T-cell (primary cell): ENCODE measurements around the gene UNG. TPM values are rescaled to one million over a fixed set of nuclear protein-coding genes. Genes with fewer than 3 reads are reported as not detected.

ENCODE experiments used
- ATAC-seq, 4 experiments: fragments of 200-7000 bp in 3 of 4; fragments of 150-1000 bp in 1 of 4; cut with Tn5 transposase; replicated peaks in 1 of 4; 1 replicate in 3 of 4; 2 replicates in 1 of 4; pipeline ENCODE4 v1.10.0; 2021; ENCODE audit warnings: moderate library complexity in 3 of 4, mild to moderate bottlenecking in 2 of 4, moderate number of reproducible peaks in 1 of 4
- CTCF ChIA-PET, 2 donors: fragments of 300-600 bp; sonication (Branson Sonifier 250); formaldehyde crosslinking; loops; one replicate each; lab custom pipeline; 2022; ENCODE audit warnings: antibody characterized with exemption in 2 of 2; lab: Charles Lee
- POLR2A ChIA-PET, 2 donors: fragments of 300-600 bp; sonication (Branson Sonifier 250); formaldehyde crosslinking; loops; one replicate each; lab custom pipeline; 2022; ENCODE audit warnings: antibody characterized with exemption in 2 of 2; lab: Charles Lee
- DNase-seq, 35 experiments: peaks; one replicate each; pipeline versions ENCODE4 v3.0.0 to v3.0.0-alpha.2; 2013 to 2023
- H3K27ac ChIP-seq: one replicate; pipeline ENCODE4 v1.5.1; 2013; ENCODE audit warnings: low read length
- H3K27me3 ChIP-seq, 2 experiments: replicated peaks in 1 of 2; 1 replicate in 1 of 2; 2 replicates in 1 of 2; pipeline versions ENCODE4 v1.6.1 to v1.7.0; 2013; ENCODE audit warnings: low read length in 1 of 2, mixed read lengths in 1 of 2; ENCODE audit not compliant: control insufficient read depth in 2 of 2, insufficient read depth in 2 of 2; ENCODE audit errors: extremely low read depth in 1 of 2
- H3K36me3 ChIP-seq, 2 donors: 1 replicate in 1 of 2; 2 replicates in 1 of 2; pipeline versions ENCODE4 v1.6.1 to v1.7.0; 2013; ENCODE audit warnings: low read length in 1 of 2; ENCODE audit not compliant: control insufficient read depth in 2 of 2, insufficient read depth in 1 of 2; ENCODE audit errors: extremely low read depth in 1 of 2
- H3K4me1 ChIP-seq, 2 experiments: 1 replicate in 1 of 2; 2 replicates in 1 of 2; pipeline versions ENCODE4 v1.6.1 to v1.7.0; 2013; ENCODE audit warnings: low read length in 2 of 2, mixed read lengths in 1 of 2; ENCODE audit not compliant: insufficient read depth in 2 of 2, control insufficient read depth in 1 of 2; ENCODE audit errors: extremely low read depth in 1 of 2
- H3K4me3 ChIP-seq, 2 donors: 1 replicate in 1 of 2; 2 replicates in 1 of 2; pipeline versions ENCODE4 v1.5.1 to v1.7.0; 2013; ENCODE audit warnings: mild to moderate bottlenecking in 2 of 2, low read length in 1 of 2, moderate library complexity in 1 of 2; ENCODE audit not compliant: control insufficient read depth in 1 of 2; ENCODE audit errors: extremely low read depth in 1 of 2
- H3K9me3 ChIP-seq: 2 replicates; pipeline ENCODE4 v1.7.0; 2013
- H3K27ac Mint-ChIP-seq, 2 donors: one replicate each; pipeline ENCODE4 v1.8.0; 2020 to 2021; ENCODE audit warnings: mild to moderate bottlenecking in 2 of 2, mixed read lengths in 2 of 2
- H3K27me3 Mint-ChIP-seq, 2 donors: one replicate each; pipeline ENCODE4 v1.8.0; 2021 to 2022; ENCODE audit warnings: mixed read lengths in 2 of 2
- H3K36me3 Mint-ChIP-seq: one replicate; pipeline ENCODE4 v1.8.0; 2021; ENCODE audit warnings: mixed read lengths
- H3K4me1 Mint-ChIP-seq, 3 donors: one replicate each; pipeline ENCODE4 v1.8.0; 2020 to 2022; ENCODE audit warnings: mixed read lengths in 3 of 3, mild to moderate bottlenecking in 1 of 3
- H3K4me3 Mint-ChIP-seq, 3 donors: one replicate each; pipeline ENCODE4 v1.8.0; 2020 to 2022; ENCODE audit warnings: mild to moderate bottlenecking in 3 of 3, mixed read lengths in 3 of 3, moderate library complexity in 3 of 3
- H3K9me3 Mint-ChIP-seq, 3 donors: one replicate each; pipeline ENCODE4 v1.8.0; 2020 to 2022; ENCODE audit warnings: mixed read lengths in 3 of 3
- WGBS: methylation state at CpG from one replicate; pipeline ENCODE4 v1.1.5; 2013; ENCODE audit warnings: missing lambda C conversion rate; ENCODE audit not compliant: insufficient coverage; 5-methylcytosine and 5-hydroxymethylcytosine counted together
- total RNA-seq, 35 experiments: library from RNA in 6 of 35; stranded (reverse) in 6 of 35; fragments of 120-200 nt in 1 of 35; gene quantifications; one replicate each; pipeline versions ENCODE4 v1.2.1 to v1.2.4 and lab custom pipeline; 2013 to 2026

Gene UNG
- total RNA-seq, 5 donors from 2014 or later (not counting 1 experiment from before 2014, with no cell fraction given) = 8.7 to 19.7 (median 16.8) TPM

DNA sequence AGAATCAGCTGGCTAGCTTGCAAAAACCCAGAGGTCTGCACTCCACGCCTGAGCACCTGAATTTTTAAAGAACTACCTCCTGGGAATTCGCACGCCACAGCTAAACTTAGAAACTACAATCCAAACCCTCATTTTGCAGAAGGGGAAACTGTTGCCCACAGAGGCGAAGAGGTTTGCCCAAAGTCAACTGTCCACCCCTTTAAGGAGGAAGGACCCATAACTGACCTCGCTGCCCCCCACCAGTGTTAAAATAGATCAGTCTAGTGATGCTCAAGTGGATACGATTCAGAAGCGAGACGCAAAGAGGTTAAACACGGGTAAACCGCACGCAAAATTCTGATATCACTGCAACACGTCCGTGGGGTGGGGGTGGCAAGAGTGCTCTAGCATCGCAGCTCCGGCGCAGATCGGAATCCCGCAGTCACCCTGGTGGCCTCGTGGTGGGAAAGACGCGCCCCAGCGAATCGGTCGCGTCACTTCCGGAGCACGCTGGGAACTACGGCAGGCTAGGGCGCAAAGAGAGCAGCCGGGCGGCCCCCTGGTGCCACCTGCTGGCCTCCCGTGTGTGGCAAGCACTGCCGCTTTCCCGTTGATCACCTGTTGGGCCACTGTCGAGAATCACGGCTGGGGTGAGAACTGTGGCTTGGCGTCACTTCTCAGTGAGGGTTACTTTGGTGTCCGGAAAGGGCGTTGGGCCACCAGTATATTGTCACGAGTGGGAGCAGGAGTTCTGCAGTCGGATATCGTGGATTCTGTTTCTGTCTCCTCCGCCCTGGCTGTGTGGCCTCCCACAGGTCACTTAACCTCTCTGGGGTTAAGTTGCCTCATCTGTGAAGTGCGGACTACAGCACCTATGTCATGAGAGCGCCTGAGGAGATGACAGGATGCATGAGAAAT is 4.1 kb upstream of the UNG start, which contains the start of gene ALKBH2:
Gene ALKBH2 (minus strand): TSS at position 451 of the 897 bp plus-strand sequence. CDS start 686 bp downstream, outside the sequence.
- peaks cover 31 to 34% (median 33%) of the 10 kb centered on the region in 3 donors for H3K4me1 Mint-ChIP-seq
- no peaks in the 10 kb centered on the region for H3K9me3 Mint-ChIP-seq
- DNase-seq (peak; percentile 86 to 98 (median 95)), ATAC-seq (peak; percentile 72 to 80 (median 76))
- Histone ChIP-seq H3K27me3 (no peaks in the 10 kb centered on the region), H3K36me3 (peaks cover 3 to 19% of the 10 kb centered on the region in 2 donors), H3K4me3 (peak within 1 kb of the TSS; percentile 79 to 80), H3K9me3 (no peaks in the 10 kb centered on the region), H3K4me1 (peaks cover 8 to 42% of the 10 kb centered on the region in 2 experiments), H3K27ac (peak within 1 kb of the TSS; percentile 74)
- ChIA-PET POLR2A (no interaction called here), CTCF (interaction anchor here (0.6 to 2.7 kb wide), 10 partner anchors 19 to 1482 kb away, joined by 3 to 9 read pairs (median 4); partner anchors contain the start of gene ISCU (in 1 of the 2))
- H3K27ac Mint-ChIP-seq = peak within 1 kb of the TSS; percentile 79 to 89
- H3K27me3 Mint-ChIP-seq = no peaks in the 10 kb centered on the region
- 4% methylated on average over 41 of the region's 45 CpGs for WGBS
- peak within 1 kb of the TSS; percentile 83 to 87 (median 83) for H3K4me3 Mint-ChIP-seq
- peaks cover 8% of the 10 kb centered on the region for H3K36me3 Mint-ChIP-seq

DNA sequence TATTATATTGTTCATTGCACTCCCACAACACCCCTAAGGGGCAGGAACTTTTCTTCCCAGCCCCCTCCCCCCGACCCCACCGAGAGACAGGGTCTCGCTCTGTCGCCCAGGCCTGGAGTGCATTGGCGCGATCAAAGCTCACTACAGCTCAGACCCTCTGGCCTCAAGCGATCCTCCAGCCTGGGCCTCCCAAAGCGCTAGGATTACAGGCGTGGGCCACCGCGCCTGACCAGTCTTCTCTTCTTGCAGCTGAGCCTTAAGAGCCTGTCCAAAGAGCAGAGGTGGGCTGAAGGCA is 310 bp upstream of the UNG start:
- ChIA-PET POLR2A (interaction anchor here in 1 of 2 donors (0.6 kb wide), 1 partner anchor 58 kb away, joined by 4 read pairs; no protein-coding TSS in a partner anchor), CTCF (no interaction called here)
- WGBS = 52% methylated on average over 9 of the region's 11 CpGs
- no peak overlapping the region for H3K4me3 ChIP-seq
- peaks cover 12 to 51% of the 10 kb centered on the region in 2 experiments for H3K4me1 ChIP-seq
- peak overlapping the region in 1 of 3 donors; percentile 86 for H3K4me3 Mint-ChIP-seq
- H3K9me3 Mint-ChIP-seq = no peaks in the 10 kb centered on the region
- H3K36me3 ChIP-seq = peaks cover 0 to 3% of the 10 kb centered on the region in 2 donors
- no peaks in the 10 kb centered on the region for H3K9me3 ChIP-seq
- ATAC-seq (no peak), DNase-seq (no peak)
- peaks cover 45 to 49% (median 48%) of the 10 kb centered on the region in 3 donors for H3K4me1 Mint-ChIP-seq
- no peaks in the 10 kb centered on the region for H3K27me3 Mint-ChIP-seq
- H3K27ac ChIP-seq = no peak overlapping the region
- H3K27ac Mint-ChIP-seq = no peak overlapping the region
- H3K27me3 ChIP-seq = no peaks in the 10 kb centered on the region
- peaks cover 12% of the 10 kb centered on the region for H3K36me3 Mint-ChIP-seq

GRCh38 chr12:109098183-109098604 is 797 bp downstream of the UNG start:
- Mint-ChIP-seq H3K27me3 (no peaks in the 10 kb centered on the region), H3K36me3 (peaks cover 18% of the 10 kb centered on the region), H3K27ac (peak overlapping the region; percentile 85 to 89), H3K9me3 (no peaks in the 10 kb centered on the region), H3K4me3 (peak overlapping the region; percentile 83 to 86 (median 85)), H3K4me1 (peaks cover 34 to 38% (median 37%) of the 10 kb centered on the region in 3 donors)
- Histone ChIP-seq H3K27ac (peak overlapping the region; percentile 53), H3K27me3 (no peaks in the 10 kb centered on the region), H3K9me3 (no peaks in the 10 kb centered on the region), H3K4me1 (peaks cover 4 to 40% of the 10 kb centered on the region in 2 experiments), H3K36me3 (peaks cover 3 to 6% of the 10 kb centered on the region in 2 donors), H3K4me3 (peak overlapping the region; percentile 74 to 85)
- POLR2A ChIA-PET = no interaction called here
- ATAC-seq = peak; percentile 19 to 48 (median 46)
- CTCF ChIA-PET = interaction anchor here in 1 of 2 donors (1.1 kb wide), 1 partner anchor 7 kb away, joined by 3 read pairs; no protein-coding TSS in a partner anchor
- peak in 12 of 35 experiments; percentile 4 to 41 (median 18) for DNase-seq
- WGBS = 0% methylated on average over 30 of the region's 32 CpGs

GRCh38 chr12:109098651-109099050 is 1.3 kb downstream of the UNG start:
- peaks cover 4 to 36% of the 10 kb centered on the region in 2 experiments for H3K4me1 ChIP-seq
- WGBS = 38% methylated on average over 2 of the region's 8 CpGs
- DNase-seq (no peak), ATAC-seq (peak in 1 of 4 experiments; percentile 6)
- ChIA-PET CTCF (interaction anchor here (0.6 to 1.1 kb wide), 2 partner anchors 8 to 216 kb away, joined by 3 read pairs; no protein-coding TSS in a partner anchor), POLR2A (interaction anchor here in 1 of 2 donors (0.6 kb wide), 1 partner anchor 64 kb away, joined by 3 read pairs; no protein-coding TSS in a partner anchor)
- H3K27me3 ChIP-seq = no peaks in the 10 kb centered on the region
- Mint-ChIP-seq H3K27ac (peak overlapping the region; percentile 85 to 89), H3K4me1 (peaks cover 30 to 33% (median 32%) of the 10 kb centered on the region in 3 donors), H3K27me3 (no peaks in the 10 kb centered on the region), H3K4me3 (peak overlapping the region; percentile 83 to 86 (median 85)), H3K36me3 (peaks cover 21% of the 10 kb centered on the region), H3K9me3 (no peaks in the 10 kb centered on the region)
- peaks cover 3 to 10% of the 10 kb centered on the region in 2 donors for H3K36me3 ChIP-seq
- H3K4me3 ChIP-seq = peak overlapping the region; percentile 74 to 85
- peak overlapping the region; percentile 53 for H3K27ac ChIP-seq
- H3K9me3 ChIP-seq = no peaks in the 10 kb centered on the region

DNA sequence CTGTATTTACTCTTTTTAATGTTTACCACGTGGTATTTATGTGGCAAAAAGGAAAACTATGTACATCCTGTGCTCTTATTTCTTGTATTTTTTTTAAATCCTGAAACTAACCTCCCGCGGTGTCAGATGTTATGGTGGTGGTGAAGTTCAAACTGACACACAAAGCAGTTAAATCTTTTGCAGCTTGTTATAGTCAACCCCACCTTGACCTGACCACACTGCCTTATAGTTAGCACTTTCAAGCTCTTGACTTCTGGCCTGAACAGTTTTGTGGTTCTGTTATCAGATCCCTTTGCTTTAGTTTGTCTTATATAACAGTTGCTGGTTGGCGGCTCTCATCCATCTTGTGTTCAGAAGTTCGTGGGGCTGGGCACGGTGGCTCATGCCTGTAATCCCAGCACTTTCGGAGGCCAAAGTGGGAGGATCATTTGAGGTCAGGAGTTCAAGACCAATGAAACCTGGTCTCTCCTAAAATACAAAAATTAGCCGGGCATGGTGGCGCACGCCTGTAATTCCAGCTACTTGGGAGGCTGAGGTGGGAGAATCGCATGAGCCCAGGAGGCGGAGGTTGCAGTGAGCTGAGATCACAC is 2.1 kb downstream of the UNG start:
- H3K27ac ChIP-seq = peak overlapping the region; percentile 53
- peak overlapping the region in 1 of 2 donors; percentile 85 for H3K4me3 ChIP-seq
- no CpG with 5 or more reads among the region's 12 CpGs for WGBS
- peaks cover 4 to 31% of the 10 kb centered on the region in 2 experiments for H3K4me1 ChIP-seq
- H3K9me3 Mint-ChIP-seq = no peaks in the 10 kb centered on the region
- ATAC-seq (no peak), DNase-seq (peak in 2 of 35 experiments; percentile 5 to 37)
- peak overlapping the region; percentile 85 to 89 for H3K27ac Mint-ChIP-seq
- peak overlapping the region; percentile 83 to 86 (median 85) for H3K4me3 Mint-ChIP-seq
- no peaks in the 10 kb centered on the region for H3K27me3 ChIP-seq
- peaks cover 26 to 30% (median 27%) of the 10 kb centered on the region in 3 donors for H3K4me1 Mint-ChIP-seq
- no peaks in the 10 kb centered on the region for H3K9me3 ChIP-seq
- peaks cover 3 to 17% of the 10 kb centered on the region in 2 donors for H3K36me3 ChIP-seq
- ChIA-PET CTCF (interaction anchor here (0.6 to 1.3 kb wide), 5 partner anchors 9 to 216 kb away, joined by 3 to 5 read pairs (median 3); no protein-coding TSS in a partner anchor), POLR2A (no interaction called here)
- no peaks in the 10 kb centered on the region for H3K27me3 Mint-ChIP-seq
- H3K36me3 Mint-ChIP-seq = peaks cover 25% of the 10 kb centered on the region
